B cell (primary cell): Measurements from ENCODE around the gene SYT17. TPM values are rescaled to one million over a fixed set of nuclear protein-coding genes. Genes with fewer than 3 reads are reported as not detected.

Source experiments
- ATAC-seq: fragments of 200-7000 bp; cut with Tn5 transposase; one replicate; pipeline ENCODE4 v1.10.0; 2021; ENCODE audit warnings: low read depth, mild to moderate bottlenecking, moderate number of reproducible peaks, moderate library complexity
- CTCF ChIA-PET: fragments of 350-600 bp; sonication (Branson Sonifier 250); formaldehyde crosslinking; loops from one replicate; lab custom pipeline; 2021; ENCODE audit warnings: antibody characterized with exemption, inconsistent platforms; lab: Charles Lee
- POLR2A ChIA-PET: fragments of 350-600 bp; sonication (Branson Sonifier 250); formaldehyde crosslinking; loops from one replicate; lab custom pipeline; 2021; ENCODE audit warnings: antibody characterized with exemption; lab: Charles Lee
- DNase-seq: peaks from one replicate; pipeline ENCODE4 v3.0.0; 2013
- H2AFZ ChIP-seq: 2 replicates; pipeline ENCODE4 v1.6.1; 2012; ENCODE audit warnings: mild to moderate bottlenecking, low read depth, low read length; ENCODE audit not compliant: insufficient read depth, poor library complexity, severe bottlenecking
- H3K27ac ChIP-seq, 2 donors: 1 replicate in 1 of 2; 2 replicates in 1 of 2; pipeline ENCODE4 v1.5.1; 2012 to 2013; ENCODE audit warnings: low read length in 2 of 2, mild to moderate bottlenecking in 2 of 2, moderate library complexity in 1 of 2
- H3K27me3 ChIP-seq, 4 experiments: fragments of 200-600 bp in 1 of 4; sonication (generic) in 1 of 4; replicated peaks in 1 of 4; 1 replicate in 2 of 4; 2 replicates in 2 of 4; pipeline versions ENCODE4 v1.6.1 to v1.7.0; 2013 to 2016; ENCODE audit warnings: low read length in 3 of 4, mild to moderate bottlenecking in 2 of 4, mixed read lengths in 1 of 4, moderate library complexity in 1 of 4; ENCODE audit not compliant: insufficient read depth in 4 of 4, control insufficient read depth in 3 of 4; ENCODE audit errors: control extremely low read depth in 1 of 4
- H3K36me3 ChIP-seq, 2 experiments: replicated peaks in 1 of 2; 1 replicate in 1 of 2; 2 replicates in 1 of 2; pipeline versions ENCODE4 v1.6.1 to v1.7.1; 2013; ENCODE audit warnings: low read length in 1 of 2; ENCODE audit not compliant: insufficient read depth in 2 of 2, control insufficient read depth in 1 of 2; ENCODE audit errors: control extremely low read depth in 1 of 2, extremely low read depth in 1 of 2
- H3K4me1 ChIP-seq, 2 donors: fragments of 200-600 bp in 1 of 2; sonication (generic) in 1 of 2; 1 replicate in 1 of 2; 2 replicates in 1 of 2; pipeline versions ENCODE4 v1.5.1 to v1.6.1; 2013 to 2017; ENCODE audit warnings: low read length in 2 of 2; ENCODE audit not compliant: control insufficient read depth in 2 of 2, insufficient read depth in 2 of 2
- H3K4me2 ChIP-seq: replicated peaks from 2 replicates; pipeline ENCODE3; 2012; ENCODE audit warnings: mild to moderate bottlenecking, low read depth, low read length; ENCODE audit not compliant: poor library complexity, severe bottlenecking
- H3K4me3 ChIP-seq, 5 experiments: fragments of 200-600 bp in 1 of 5; sonication (generic) in 1 of 5; 1 replicate in 3 of 5; 2 replicates in 2 of 5; pipeline versions ENCODE4 v1.5.1 to v1.7.0; 2011 to 2016; ENCODE audit warnings: low read length in 4 of 5, mild to moderate bottlenecking in 4 of 5, low read depth in 2 of 5, control low read depth in 1 of 5, moderate library complexity in 1 of 5; ENCODE audit not compliant: insufficient read depth in 1 of 5; ENCODE audit errors: control extremely low read depth in 1 of 5, extremely low read depth in 1 of 5
- H3K79me2 ChIP-seq: fragments of 200-600 bp; sonication (generic); one replicate; pipeline ENCODE4 v1.6.0; 2016; ENCODE audit warnings: low read length; ENCODE audit not compliant: control insufficient read depth, insufficient read depth
- H3K9ac ChIP-seq: fragments of 200-600 bp; sonication (generic); 2 replicates; pipeline ENCODE4 v1.6.1; 2017; ENCODE audit warnings: mild to moderate bottlenecking, low read length, moderate library complexity
- H3K9me3 ChIP-seq, 3 donors: one replicate each; pipeline versions ENCODE4 v1.6.1 to v1.7.1; 2013; ENCODE audit warnings: low read length in 2 of 3; ENCODE audit not compliant: control insufficient read depth in 2 of 3, insufficient read depth in 1 of 3; ENCODE audit errors: control extremely low read depth in 1 of 3
- H4K20me1 ChIP-seq: 2 replicates; pipeline ENCODE4 v1.6.0; 2012; ENCODE audit warnings: mild to moderate bottlenecking, low read length; ENCODE audit not compliant: insufficient read depth, control insufficient read depth, poor library complexity, severe bottlenecking
- H3K27ac Mint-ChIP-seq: one replicate; pipeline ENCODE4 v1.8.0; 2021; ENCODE audit warnings: mixed read lengths
- H3K27me3 Mint-ChIP-seq: one replicate; pipeline ENCODE4 v1.8.0; 2021; ENCODE audit warnings: mixed read lengths
- H3K4me1 Mint-ChIP-seq: one replicate; pipeline ENCODE4 v1.8.0; 2021; ENCODE audit warnings: mixed read lengths
- H3K4me3 Mint-ChIP-seq: one replicate; pipeline ENCODE4 v1.8.0; 2021; ENCODE audit warnings: mixed read lengths
- H3K9me3 Mint-ChIP-seq: one replicate; pipeline ENCODE4 v1.8.0; 2022; ENCODE audit warnings: mixed read lengths; ENCODE audit not compliant: insufficient read depth
- CTCF ChIP-seq: fragments of 200-600 bp; IDR thresholded peaks from one replicate; pipeline ENCODE4 v1.8.0; 2022; ENCODE audit warnings: antibody characterized with exemption, mild to moderate bottlenecking
- EZH2 ChIP-seq: IDR thresholded peaks from 2 replicates; pipeline ENCODE4 v1.6.1; 2012; ENCODE audit warnings: borderline replicate concordance, low read depth, mild to moderate bottlenecking, moderate library complexity, low read length; ENCODE audit not compliant: insufficient read depth, poor library complexity, severe bottlenecking
- WGBS: methylation state at CpG from one replicate; pipeline ENCODE4 v1.1.5; 2013; ENCODE audit warnings: missing lambda C conversion rate; ENCODE audit not compliant: insufficient coverage; 5-methylcytosine and 5-hydroxymethylcytosine counted together
- intact Hi-C: fragments of 100-400 bp; cut with micrococcal nuclease; formaldehyde crosslinking; loops from one replicate; pipeline ENCODE4 v1.10.0; 2022
- polyA plus RNA-seq: library from polyadenylated mRNA; depleted of rRNA; stranded (reverse); fragments of >200 nt; gene quantifications from 2 replicates; pipeline ENCODE4 v1.2.3, GENCODE V29; 2012
- total RNA-seq, 2 donors: library from RNA; stranded (reverse); fragments of 120-200 nt in 1 of 2; gene quantifications; 1 replicate in 1 of 2; 2 replicates in 1 of 2; pipeline versions ENCODE4 v1.2.3 to v1.2.4, GENCODE V29; 2013 to 2022

The SYT17 gene
- total and polyA plus RNA-seq, 2 donors (not counting 1 experiment from before 2014, with no cell fraction given): 24.9 to 27.7 TPM

DNA sequence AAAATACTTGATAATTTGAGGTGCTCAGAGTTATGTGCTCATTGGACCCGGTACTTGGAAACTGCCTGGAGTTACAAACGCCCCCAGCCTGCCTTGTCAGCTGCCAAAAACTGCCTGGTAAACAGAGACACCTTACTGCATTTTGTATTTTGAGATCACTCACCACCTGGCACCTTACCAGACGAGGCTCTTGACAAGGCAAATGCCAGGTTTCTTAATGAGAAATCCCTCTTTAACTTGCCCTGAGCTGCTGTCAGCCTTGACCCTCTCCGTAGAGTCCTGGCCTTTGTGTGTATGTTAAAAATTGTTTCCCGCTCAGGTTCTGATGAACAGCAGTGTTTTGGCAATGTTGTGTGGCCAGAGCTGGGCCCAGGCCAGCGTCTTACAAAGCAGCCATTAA, 28.8 kb downstream of the SYT17 start:
- H3K4me1 Mint-ChIP-seq: no peaks in the 10 kb centered on the region
- H3K79me2 ChIP-seq: no peaks in the 10 kb centered on the region
- no peak for ATAC-seq
- H4K20me1 ChIP-seq: no peaks in the 10 kb centered on the region
- peaks cover 1 to 18% (median 17%) of the 10 kb centered on the region in 3 donors for H3K9me3 ChIP-seq
- no peak overlapping the region for H3K27ac Mint-ChIP-seq
- no peak overlapping the region for H3K4me2 ChIP-seq
- H3K27ac ChIP-seq: no peak overlapping the region
- TF ChIP-seq EZH2 (no peak), CTCF (no peak)
- no peak overlapping the region for H3K4me3 ChIP-seq
- intact Hi-C loops: no loop called here
- no peaks in the 10 kb centered on the region for H3K27me3 ChIP-seq
- peaks cover 11% of the 10 kb centered on the region for H3K9me3 Mint-ChIP-seq
- H2AFZ ChIP-seq: no peak overlapping the region
- POLR2A ChIA-PET: no interaction called here
- H3K9ac ChIP-seq: no peak overlapping the region
- DNase-seq: no peak
- H3K36me3 ChIP-seq: no peaks in the 10 kb centered on the region
- WGBS: 94% methylated on average over 4 of the region's 6 CpGs
- CTCF ChIA-PET: no interaction called here
- H3K27me3 Mint-ChIP-seq: no peaks in the 10 kb centered on the region
- H3K4me1 ChIP-seq: no peaks in the 10 kb centered on the region
- no peak overlapping the region for H3K4me3 Mint-ChIP-seq

GRCh38 chr16:19203374-19203966, 35.4 kb downstream of the SYT17 start:
- Histone ChIP-seq H4K20me1 (no peaks in the 10 kb centered on the region), H3K4me1 (peaks cover 16 to 23% of the 10 kb centered on the region in 2 donors), H3K36me3 (no peaks in the 10 kb centered on the region), H3K79me2 (no peaks in the 10 kb centered on the region), H3K9ac (no peak overlapping the region), H3K27me3 (no peaks in the 10 kb centered on the region), H3K9me3 (peaks cover under 1 to 31% (median 22%) of the 10 kb centered on the region in 3 donors), H3K4me2 (no peak overlapping the region), H2AFZ (no peak overlapping the region), H3K27ac (no peak overlapping the region), H3K4me3 (no peak overlapping the region)
- Mint-ChIP-seq H3K9me3 (peaks cover 11% of the 10 kb centered on the region), H3K4me1 (peaks cover 29% of the 10 kb centered on the region), H3K4me3 (no peak overlapping the region), H3K27me3 (no peaks in the 10 kb centered on the region), H3K27ac (no peak overlapping the region)
- TF ChIP-seq CTCF (no peak), EZH2 (no peak)
- ATAC-seq (peak; percentile 14), DNase-seq (no peak)
- WGBS: 82% methylated on average over 12 of the region's 12 CpGs
- POLR2A ChIA-PET: interaction anchor here (1.0 kb wide), 1 partner anchor 17 kb away, joined by 3 read pairs; no protein-coding TSS in a partner anchor
- intact Hi-C loops: no loop called here
- CTCF ChIA-PET: no interaction called here
